ENCODE data around the gene FMNL3. TPM values are rescaled to one million over a fixed set of nuclear protein-coding genes. Genes with fewer than 3 reads are reported as not detected.
A peak's percentile ranks its signal among the peaks of the same experiment; 100 is the strongest.

The FMNL3 gene
- total and polyA plus RNA-seq, 2 of the 13 experiments (the other 11 are each of a cell fraction or from before 2014, with no cell fraction given) = 0.44 to 1.1 TPM

DNA sequence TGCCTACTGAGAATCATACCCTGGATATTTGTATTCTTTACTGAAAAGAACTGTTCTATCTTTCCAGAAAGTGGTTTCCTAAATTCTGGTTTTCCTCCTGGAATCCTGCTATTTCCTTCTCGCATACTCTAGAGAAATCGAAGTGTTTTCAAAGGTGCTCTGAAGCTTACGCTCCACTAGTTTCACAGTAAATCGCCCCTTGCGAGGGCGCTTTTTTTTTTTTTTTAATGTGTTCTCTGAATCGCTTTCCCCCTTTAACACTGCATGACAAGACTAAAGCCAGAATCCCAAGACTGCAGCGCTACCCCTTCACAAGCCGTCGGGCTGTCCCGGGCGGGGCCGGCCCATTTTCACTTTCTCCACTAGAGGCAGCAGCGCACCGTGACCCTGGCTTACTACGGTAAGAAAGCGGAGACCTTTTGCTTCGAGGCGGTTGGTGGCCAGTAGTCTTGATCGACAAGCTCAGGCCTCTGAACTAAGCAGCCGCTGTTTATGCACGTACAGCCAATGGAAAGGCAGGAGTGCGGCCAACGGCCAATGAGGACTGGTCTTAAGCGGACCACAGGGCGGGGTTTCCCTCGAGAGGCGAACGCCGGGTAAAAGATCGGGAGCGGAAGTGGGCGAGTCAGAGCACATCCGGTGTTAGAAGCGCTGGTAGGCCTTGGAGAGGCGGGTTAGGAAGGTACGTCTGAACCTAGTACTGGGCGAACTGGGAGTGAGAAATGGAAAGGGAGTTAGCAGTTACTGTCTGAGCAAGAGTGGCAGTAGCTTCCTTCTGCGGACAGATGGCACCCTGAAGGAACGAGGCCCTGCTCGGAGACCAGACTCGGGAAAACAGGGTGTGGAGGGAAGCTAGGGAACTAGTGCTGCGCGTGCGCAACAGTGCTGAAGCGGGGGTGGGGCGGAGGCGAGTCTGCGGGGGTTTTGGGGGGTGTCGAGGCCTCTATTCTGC lies 34.0 kb upstream of the FMNL3 start, which contains the start of gene TMBIM6 (continued):
- TF ChIP-seq, protein P1, sequence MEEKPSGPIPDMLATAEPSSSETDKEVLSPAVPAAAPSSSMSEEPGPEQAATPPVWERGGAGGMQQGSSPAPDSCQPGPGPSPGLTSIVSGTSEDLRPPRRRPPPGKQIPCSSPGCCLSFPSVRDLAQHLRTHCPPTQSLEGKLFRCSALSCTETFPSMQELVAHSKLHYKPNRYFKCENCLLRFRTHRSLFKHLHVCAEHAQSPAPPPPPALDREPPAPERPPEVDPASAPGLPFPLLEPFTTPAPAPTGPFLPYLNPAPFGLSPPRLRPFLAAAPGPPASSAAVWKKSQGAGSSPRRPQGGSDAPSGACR (CRISPR knock-in tag; IDR thresholded peaks at IDR 0.05) = peak; percentile 78; the same call in 1 of the 2 replicates
- TF ChIP-seq, protein P2, sequence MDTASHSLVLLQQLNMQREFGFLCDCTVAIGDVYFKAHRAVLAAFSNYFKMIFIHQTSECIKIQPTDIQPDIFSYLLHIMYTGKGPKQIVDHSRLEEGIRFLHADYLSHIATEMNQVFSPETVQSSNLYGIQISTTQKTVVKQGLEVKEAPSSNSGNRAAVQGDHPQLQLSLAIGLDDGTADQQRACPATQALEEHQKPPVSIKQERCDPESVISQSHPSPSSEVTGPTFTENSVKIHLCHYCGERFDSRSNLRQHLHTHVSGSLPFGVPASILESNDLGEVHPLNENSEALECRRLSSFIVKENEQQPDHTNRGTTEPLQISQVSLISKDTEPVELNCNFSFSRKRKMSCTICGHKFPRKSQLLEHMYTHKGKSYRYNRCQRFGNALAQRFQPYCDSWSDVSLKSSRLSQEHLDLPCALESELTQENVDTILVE (CRISPR knock-in tag; IDR thresholded peaks at IDR 0.05) = peak; percentile 68; the same call in 1 of the 2 replicates
- TF ChIP-seq KAT2B (IDR thresholded peaks at IDR 0.05; ENCODE audit: borderline replicate concordance, low read depth, low read length) = no peak
- 0 out of 2 replicates have a peak, but pooled peaks have one; percentile 18 for TF ChIP-seq ZNF543 (CRISPR knock-in tag; IDR thresholded peaks at IDR 0.05)
- TF ChIP-seq IKZF4 (CRISPR knock-in tag; IDR thresholded peaks at IDR 0.05; ENCODE audit: borderline replicate concordance, low read depth, not compliant biosample characterization) = peak; percentile 83
- no peak for TF ChIP-seq NFIC (IDR thresholded peaks at IDR 0.05; ENCODE audit: low read length)
- peak; percentile 46; the same call in 1 of the 2 replicates for TF ChIP-seq ZNF800 (CRISPR knock-in tag; IDR thresholded peaks at IDR 0.05)
- peak; percentile 97 for TF ChIP-seq ZFX (CRISPR knock-in tag; IDR thresholded peaks at IDR 0.05; ENCODE audit: low read depth)
- TF ChIP-seq POLR2G (IDR thresholded peaks at IDR 0.05; ENCODE audit: low read depth, low read length) = peak; percentile 99
- peak; percentile 89 for TF ChIP-seq NFYB (CRISPR knock-in tag; IDR thresholded peaks at IDR 0.05)
- TF ChIP-seq JUNB (CRISPR knock-in tag; IDR thresholded peaks at IDR 0.05; ENCODE audit: borderline replicate concordance) = peak; percentile 58; the same call in 1 of the 2 replicates
- TF ChIP-seq, protein P3, sequence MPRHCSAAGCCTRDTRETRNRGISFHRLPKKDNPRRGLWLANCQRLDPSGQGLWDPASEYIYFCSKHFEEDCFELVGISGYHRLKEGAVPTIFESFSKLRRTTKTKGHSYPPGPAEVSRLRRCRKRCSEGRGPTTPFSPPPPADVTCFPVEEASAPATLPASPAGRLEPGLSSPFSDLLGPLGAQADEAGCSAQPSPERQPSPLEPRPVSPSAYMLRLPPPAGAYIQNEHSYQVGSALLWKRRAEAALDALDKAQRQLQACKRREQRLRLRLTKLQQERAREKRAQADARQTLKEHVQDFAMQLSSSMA (CRISPR knock-in tag; IDR thresholded peaks at IDR 0.05) = 0 out of 2 replicates have a peak, but pooled peaks have one; percentile 46
- no peak for TF ChIP-seq MED8 (CRISPR knock-in tag; IDR thresholded peaks at IDR 0.05; ENCODE audit: insufficient replicate concordance)
- TF ChIP-seq MAFF (IDR thresholded peaks at IDR 0.05; ENCODE audit: low read depth, low read length) = no peak
- TF ChIP-seq GATAD2A (CRISPR knock-in tag; IDR thresholded peaks at IDR 0.05) = peak; percentile 67
- TF ChIP-seq TARDBP (CRISPR knock-in tag; IDR thresholded peaks at IDR 0.05) = 0 out of 2 replicates have a peak, but pooled peaks have one; percentile 37
- 0 out of 2 replicates have a peak, but pooled peaks have one; percentile 10 for TF ChIP-seq MEIS1 (CRISPR knock-in tag; IDR thresholded peaks at IDR 0.05; ENCODE audit: borderline replicate concordance)
- TF ChIP-seq AFF4 (CRISPR knock-in tag; IDR thresholded peaks at IDR 0.05) = peak; percentile 71; the same call in 1 of the 2 replicates
